Subcutaneous abdominal adipose tissue (tissue), 5 donors: Measurements from ENCODE around the gene STX8.
"Not testable (repeated sequence)": the region's sequence is repeated elsewhere in the genome, so short reads cannot be mapped to it uniquely, and the experiment has no call there.

Source experiments
- H3K27ac ChIP-seq: one replicate; pipeline ENCODE4 v1.7.0; 2013; ENCODE audit warnings: low read depth, mild to moderate bottlenecking, inconsistent platforms, low read length, moderate library complexity
- H3K27me3 ChIP-seq, 5 donors: one replicate each; pipeline ENCODE4 v1.7.0; 2013; ENCODE audit warnings: low read length in 5 of 5, inconsistent platforms in 1 of 5; ENCODE audit not compliant: control insufficient read depth in 5 of 5, insufficient read depth in 4 of 5
- H3K36me3 ChIP-seq, 5 donors: one replicate each; pipeline ENCODE4 v1.7.0; 2013; ENCODE audit warnings: low read length in 5 of 5; ENCODE audit not compliant: control insufficient read depth in 5 of 5, insufficient read depth in 5 of 5
- H3K4me1 ChIP-seq, 5 donors: one replicate each; pipeline ENCODE4 v1.7.0; 2013; ENCODE audit warnings: low read length in 5 of 5, mild to moderate bottlenecking in 3 of 5, moderate library complexity in 1 of 5; ENCODE audit not compliant: control insufficient read depth in 5 of 5, insufficient read depth in 5 of 5
- H3K4me3 ChIP-seq, 5 donors: one replicate each; pipeline ENCODE4 v1.7.0; 2013; ENCODE audit warnings: low read length in 5 of 5, low read depth in 1 of 5
- H3K9ac ChIP-seq, 5 donors: one replicate each; pipeline ENCODE4 v1.7.0; 2013; ENCODE audit warnings: low read length in 5 of 5, mild to moderate bottlenecking in 4 of 5, moderate library complexity in 3 of 5
- H3K9me3 ChIP-seq, 5 donors: one replicate each; pipeline ENCODE4 v1.7.0; 2013; ENCODE audit warnings: low read length in 5 of 5; ENCODE audit not compliant: control insufficient read depth in 5 of 5
- donor health status: healthy.
- donor health status: healthy.
- donor health status: healthy.
- donor health status: healthy.
- donor health status: healthy.

STX8 gene

GRCh38 chr17:9270921-9271320 is 304.7 kb downstream of the STX8 start:
- H3K36me3 ChIP-seq = peaks cover 0 to 5% (median 4%) of the 10 kb centered on the region in 5 donors
- no peak overlapping the region for H3K9ac ChIP-seq
- H3K4me3 ChIP-seq = no peak overlapping the region
- H3K4me1 ChIP-seq = peaks cover 0 to 15% (median 8%) of the 10 kb centered on the region in 5 donors
- H3K9me3 ChIP-seq = no peaks in the 10 kb centered on the region
- no peak overlapping the region for H3K27ac ChIP-seq
- no peaks in the 10 kb centered on the region for H3K27me3 ChIP-seq

GRCh38 chr17:9269350-9270035 is 306.1 kb downstream of the STX8 start:
- Histone ChIP-seq H3K27ac (no peak overlapping the region), H3K4me1 (peaks cover 0 to 15% (median 8%) of the 10 kb centered on the region in 5 donors), H3K36me3 (peaks cover 0 to 5% (median 5%) of the 10 kb centered on the region in 5 donors), H3K9me3 (no peaks in the 10 kb centered on the region), H3K4me3 (no peak overlapping the region), H3K9ac (no peak overlapping the region), H3K27me3 (no peaks in the 10 kb centered on the region)

- no peak overlapping the region for H3K9ac ChIP-seq
- H3K27me3 ChIP-seq = no peaks in the 10 kb centered on the region
- no peak overlapping the region for H3K27ac ChIP-seq
- peaks cover 0 to 5% (median 5%) of the 10 kb centered on the region in 5 donors for H3K36me3 ChIP-seq
- no peak overlapping the region for H3K4me3 ChIP-seq
- H3K9me3 ChIP-seq = peaks cover 0 to 6% (median 0%) of the 10 kb centered on the region in 5 donors
- peaks cover 0 to 10% (median 5%) of the 10 kb centered on the region in 5 donors for H3K4me1 ChIP-seq
These were observed 307.1 kb downstream of the STX8 start for GRCh38 chr17:9268546-9268945.

- peaks cover 0 to 5% (median 3%) of the 10 kb centered on the region in 5 donors for H3K4me1 ChIP-seq
- no peak overlapping the region for H3K4me3 ChIP-seq
- peaks cover 0 to 5% (median 5%) of the 10 kb centered on the region in 5 donors for H3K36me3 ChIP-seq
- H3K9ac ChIP-seq = no peak overlapping the region
- H3K27ac ChIP-seq = no peak overlapping the region
- H3K9me3 ChIP-seq = peaks cover 0 to 6% (median 0%) of the 10 kb centered on the region in 5 donors
- no peaks in the 10 kb centered on the region for H3K27me3 ChIP-seq
These were observed 308.9 kb downstream of the STX8 start for GRCh38 chr17:9266697-9267117.

- Histone ChIP-seq H3K27ac (no peak overlapping the region), H3K9me3 (peaks cover 0 to 6% (median 0%) of the 10 kb centered on the region in 5 donors), H3K4me1 (peaks cover 1 to 10% (median 8%) of the 10 kb centered on the region in 5 donors), H3K36me3 (peaks cover 0 to 5% (median 5%) of the 10 kb centered on the region in 5 donors), H3K4me3 (no peak overlapping the region), H3K9ac (no peak overlapping the region), H3K27me3 (no peaks in the 10 kb centered on the region)
These were observed 309.5 kb downstream of the STX8 start for GRCh38 chr17:9266031-9266680.

GRCh38 chr17:9261081-9262012 is 314.3 kb downstream of the STX8 start:
- no peak overlapping the region for H3K9ac ChIP-seq
- peaks cover 0 to 5% (median 0%) of the 10 kb centered on the region in 5 donors for H3K36me3 ChIP-seq
- H3K4me3 ChIP-seq = no peak overlapping the region
- H3K27ac ChIP-seq = no peak overlapping the region
- peaks cover 1 to 44% (median 18%) of the 10 kb centered on the region in 5 donors for H3K4me1 ChIP-seq
- H3K27me3 ChIP-seq = no peaks in the 10 kb centered on the region
- H3K9me3 ChIP-seq = peaks cover 0 to 6% (median 0%) of the 10 kb centered on the region in 5 donors

- H3K4me1 ChIP-seq = peaks cover 1 to 45% (median 20%) of the 10 kb centered on the region in 5 donors
- peaks cover 0 to 6% (median 0%) of the 10 kb centered on the region in 5 donors for H3K9me3 ChIP-seq
- H3K4me3 ChIP-seq = no peak overlapping the region
- H3K36me3 ChIP-seq = no peaks in the 10 kb centered on the region
- no peak overlapping the region for H3K9ac ChIP-seq
- H3K27me3 ChIP-seq = no peaks in the 10 kb centered on the region
- no peak overlapping the region for H3K27ac ChIP-seq
These were observed 316.2 kb downstream of the STX8 start for GRCh38 chr17:9259419-9259818.

- H3K27me3 ChIP-seq = no peaks in the 10 kb centered on the region
- peaks cover 1 to 45% (median 20%) of the 10 kb centered on the region in 5 donors for H3K4me1 ChIP-seq
- H3K9me3 ChIP-seq = no peaks in the 10 kb centered on the region
- H3K4me3 ChIP-seq = no peak overlapping the region
- H3K36me3 ChIP-seq = no peaks in the 10 kb centered on the region
- H3K9ac ChIP-seq = no peak overlapping the region
- H3K27ac ChIP-seq = no peak overlapping the region
These were observed 317.3 kb downstream of the STX8 start for GRCh38 chr17:9258115-9259015.

- not testable (repeated sequence) for H3K27me3 ChIP-seq, H3K9me3 ChIP-seq, H3K27ac ChIP-seq, H3K36me3 ChIP-seq, H3K9ac ChIP-seq, H3K4me3 ChIP-seq
- peaks cover 1 to 45% (median 20%) of the 10 kb centered on the region in 5 donors for H3K4me1 ChIP-seq
These were observed 318.0 kb downstream of the STX8 start for GRCh38 chr17:9257630-9257965.
